Panc1 (cell line): ENCODE measurements around the gene LDHAL6B. TPM values are rescaled to one million over a fixed set of nuclear protein-coding genes. Genes with fewer than 3 reads are reported as not detected.

Source experiments
- ATAC-seq: fragments of 200-7000 bp; cut with Tn5 transposase; 2 replicates; pipeline ENCODE4 v1.9.1; 2020; ENCODE audit warnings: mild to moderate bottlenecking, moderate library complexity
- BruUV-seq: library from RNA; stranded (reverse); fragments of 400-500 nt; replicated peaks from 2 replicates; lab custom pipeline; 2021; lab: Mats Ljungman, UMichigan
- CTCF ChIA-PET: fragments of 300-600 bp; sonication (Branson Sonifier 250); formaldehyde crosslinking; loops from one replicate; lab custom pipeline; 2022; ENCODE audit warnings: antibody characterized with exemption; lab: Charles Lee
- POLR2A ChIA-PET: fragments of 300-600 bp; sonication (Branson Sonifier 250); formaldehyde crosslinking; loops from one replicate; lab custom pipeline; 2022; ENCODE audit warnings: antibody characterized with exemption; lab: Charles Lee
- DNase-seq: peaks from one replicate; pipeline ENCODE4 v3.0.0-alpha.2; 2010; ENCODE audit warnings: low read depth, low spot score
- H3K27ac ChIP-seq: 2 replicates; pipeline ENCODE4 v1.5.1; 2011; ENCODE audit warnings: mild to moderate bottlenecking, low read length, inconsistent platforms
- H3K27me3 ChIP-seq: fragments of 200-500 bp; sonication (Bioruptor generic); 2 replicates; pipeline ENCODE4 v1.6.0; 2014; ENCODE audit warnings: low read length, inconsistent platforms; ENCODE audit not compliant: control insufficient read depth, insufficient read depth
- H3K36me3 ChIP-seq: fragments of 200-500 bp; sonication (Bioruptor generic); 2 replicates; pipeline ENCODE4 v1.5.1; 2014; ENCODE audit warnings: inconsistent platforms, mild to moderate bottlenecking, low read length, moderate library complexity; ENCODE audit not compliant: control insufficient read depth, insufficient read depth
- H3K4me1 ChIP-seq: 2 replicates; pipeline ENCODE4 v1.5.1; 2011; ENCODE audit warnings: inconsistent platforms, mild to moderate bottlenecking, low read length, moderate library complexity; ENCODE audit not compliant: control insufficient read depth, insufficient read depth
- H3K4me3 ChIP-seq, 2 experiments: 2 replicates each; pipeline ENCODE4 v1.5.1; 2011 to 2012; ENCODE audit warnings: low read depth in 2 of 2, low read length in 2 of 2, mild to moderate bottlenecking in 2 of 2, inconsistent platforms in 1 of 2, moderate library complexity in 1 of 2
- H3K9me3 ChIP-seq: fragments of 200-500 bp; sonication (Bioruptor generic); 2 replicates; pipeline ENCODE4 v1.5.1; 2014; ENCODE audit warnings: low read depth, mild to moderate bottlenecking, inconsistent platforms, low read length, moderate library complexity; ENCODE audit not compliant: control insufficient read depth, insufficient read depth
- CTCF ChIP-seq: fragments of 450-650 bp; IDR thresholded peaks from 2 replicates; pipeline ENCODE4 v1.5.1; 2017; ENCODE audit warnings: mild to moderate bottlenecking
- POLR2AphosphoS5 ChIP-seq: IDR thresholded peaks from 2 replicates; pipeline ENCODE4 v1.6.1; 2012; ENCODE audit warnings: mild to moderate bottlenecking, low read depth, low read length, moderate library complexity
- REST ChIP-seq, 2 experiments: IDR thresholded peaks; 2 replicates each; pipeline ENCODE4 v1.6.1; 2011 to 2012; ENCODE audit warnings: low read depth in 2 of 2, control low read depth in 1 of 2, low read length in 1 of 2, mild to moderate bottlenecking in 1 of 2, moderate library complexity in 1 of 2; ENCODE audit not compliant: insufficient read depth in 1 of 2
- SIN3A ChIP-seq: IDR thresholded peaks from 2 replicates; pipeline ENCODE4 v1.6.1; 2012; ENCODE audit warnings: low read depth, mild to moderate bottlenecking, low read length, moderate library complexity, borderline replicate concordance; ENCODE audit not compliant: insufficient read depth
- TCF7L2 ChIP-seq: IDR thresholded peaks from 2 replicates; pipeline ENCODE4 v1.6.1; 2011; ENCODE audit warnings: mild to moderate bottlenecking, low read depth, low read length, inconsistent platforms
- in situ Hi-C: cut with HindIII; loops from 2 replicates; pipeline ENCODE4 v1.10.0; 2016; ENCODE audit warnings: low sequenced_read_pairs, low pct_unique_long_range_greater_than_20kb
- intact Hi-C: fragments of 100-400 bp; cut with micrococcal nuclease; formaldehyde crosslinking; loops from one replicate; pipeline ENCODE4 v1.10.0; 2022; ENCODE audit not compliant: unreplicated experiment
- total RNA-seq: library from RNA; stranded (reverse); gene quantifications from one replicate; pipeline ENCODE4 v1.2.1, GENCODE V29; 2021; ENCODE audit not compliant: unreplicated experiment

Gene LDHAL6B
- total RNA-seq, 1 experiment from 2014 or later: not detected

- Histone ChIP-seq H3K4me3 (no peak overlapping the region), H3K27ac (no peak overlapping the region), H3K27me3 (no peaks in the 10 kb centered on the region), H3K36me3 (peaks cover 2% of the 10 kb centered on the region; the same call in 1 of the 2 replicates), H3K9me3 (no peaks in the 10 kb centered on the region), H3K4me1 (no peaks in the 10 kb centered on the region)
- ATAC-seq (no peak), DNase-seq (no peak)
- in situ Hi-C loops (no loop called here), intact Hi-C loops (no loop called here)
- CTCF ChIA-PET: no interaction called here
- POLR2A ChIA-PET: no interaction called here
- TF ChIP-seq TCF7L2: no peak
- no peak for TF ChIP-seq REST (IDR thresholded peaks at IDR 0.05; ENCODE audit: insufficient read depth in 1 of 2, low read depth in 2 of 2, low read length in 1 of 2)
- no peak for TF ChIP-seq CTCF
- TF ChIP-seq POLR2AphosphoS5: no peak
- no TSS peak for BruUV-seq
Measured at GRCh38 chr15:59230531-59231055, 23.9 kb downstream of the LDHAL6B start.

GRCh38 chr15:59232476-59232875, 25.8 kb downstream of the LDHAL6B start:
- H3K36me3 ChIP-seq: 0 out of 2 replicates have a peak, but pooled peaks cover 2% of the 10 kb centered on the region
- H3K4me1 ChIP-seq: no peaks in the 10 kb centered on the region
- H3K9me3 ChIP-seq: no peaks in the 10 kb centered on the region
- H3K4me3 ChIP-seq: no peak overlapping the region
- H3K27ac ChIP-seq: no peak overlapping the region
- DNase-seq (peak; percentile 10), ATAC-seq (no peak)
- in situ Hi-C loops: no loop called here
- H3K27me3 ChIP-seq: no peaks in the 10 kb centered on the region
- POLR2A ChIA-PET: no interaction called here
- intact Hi-C loops: no loop called here
- TF ChIP-seq TCF7L2 (no peak), CTCF (no peak), POLR2AphosphoS5 (no peak), REST (IDR thresholded peaks at IDR 0.05; ENCODE audit: insufficient read depth in 1 of 2, low read depth in 2 of 2, low read length in 1 of 2) (no peak), SIN3A (no peak)
- CTCF ChIA-PET: interaction anchor here (0.6 kb wide), 1 partner anchor 62 kb away, joined by 3 read pairs; no protein-coding TSS in a partner anchor
- BruUV-seq: no TSS peak
